ENCODE measurements around the gene SLC6A12.

DNA sequence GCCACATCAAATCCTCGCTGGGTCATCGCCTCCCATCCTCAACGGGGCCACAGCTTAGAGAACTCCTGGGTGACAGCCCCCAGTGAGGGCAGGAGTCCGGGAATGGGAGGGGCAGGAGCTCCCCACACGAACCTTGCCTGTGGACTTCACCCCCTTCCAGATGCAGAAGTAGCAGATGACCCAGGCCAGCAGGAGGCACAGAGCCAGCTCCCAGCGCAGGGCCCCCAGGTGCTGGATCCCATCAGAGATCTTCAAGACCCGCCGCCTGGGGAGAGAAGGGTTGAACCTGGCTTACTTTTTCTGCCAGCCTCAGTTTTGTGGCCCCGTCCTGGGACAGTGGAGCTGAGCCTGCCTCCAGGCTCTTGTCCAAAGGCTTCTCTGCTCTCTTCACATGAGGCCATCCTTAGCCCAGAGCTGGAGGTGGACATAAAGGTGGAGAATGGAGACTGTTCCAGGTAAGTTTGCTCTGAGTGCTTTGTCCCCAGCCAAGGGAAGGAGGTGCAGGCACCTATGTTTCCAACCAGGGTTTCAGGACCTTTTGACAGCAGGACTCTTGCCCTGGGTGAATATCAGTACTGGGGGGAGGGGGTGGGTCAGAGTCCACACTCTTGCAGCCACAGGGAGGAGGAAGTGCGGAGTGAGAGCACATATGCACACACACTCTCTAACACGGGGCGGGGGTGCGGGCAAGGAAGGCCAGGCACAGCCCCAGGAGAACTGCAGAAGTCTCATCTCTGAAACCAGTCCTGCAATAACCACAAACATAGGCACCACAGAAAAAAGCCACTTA is 23.3 kb upstream of the SLC6A12 start:
- no peak for TF ChIP-seq CTCF (IDR thresholded peaks at IDR 0.05; ENCODE audit: poor library complexity, severe bottlenecking)
- TF ChIP-seq POLR2AphosphoS5 (IDR thresholded peaks at IDR 0.05): no peak
- no peak for TF ChIP-seq EZH2 (IDR thresholded peaks at IDR 0.05; ENCODE audit: borderline replicate concordance, insufficient read depth, low read length, poor library complexity, severe bottlenecking)
- no peak for TF ChIP-seq EP300 (conservative IDR thresholded peaks at IDR 0.05; ENCODE audit: poor library complexity, severe bottlenecking)
- no peak for TF ChIP-seq TAF1 (IDR thresholded peaks at IDR 0.05; ENCODE audit: low read depth)
- no peak for TF ChIP-seq RAD21 (conservative IDR thresholded peaks at IDR 0.05)
